BLaER1 treated with 17β-estradiol and CSF1 and Interleukin-3, amounts not matched to agents 10 nM and 100 nM (cell line): Measurements from ENCODE around the gene MMEL1.

ENCODE experiments used
- H3K27ac ChIP-seq, 11 experiments: shearing (Covaris generic); formaldehyde crosslinking; 2 replicates each; pipeline ENCODE4 v1.8.1; 2022
- H3K27me3 ChIP-seq, 11 experiments: shearing (Covaris generic); formaldehyde crosslinking; 2 replicates each; pipeline ENCODE4 v1.8.1; 2022
- H3K36me3 ChIP-seq, 11 experiments: shearing (Covaris generic); formaldehyde crosslinking; 2 replicates each; pipeline ENCODE4 v1.8.1; 2022
- H3K4me1 ChIP-seq, 10 experiments: shearing (Covaris generic); formaldehyde crosslinking; 2 replicates each; pipeline ENCODE4 v1.8.1; 2022
- H3K4me2 ChIP-seq, 11 experiments: shearing (Covaris generic); formaldehyde crosslinking; 2 replicates each; pipeline ENCODE4 v1.8.1; 2022
- H3K4me3 ChIP-seq, 10 experiments: shearing (Covaris generic); formaldehyde crosslinking; 2 replicates each; pipeline ENCODE4 v1.8.1; 2022
- H3K9ac ChIP-seq, 11 experiments: shearing (Covaris generic); formaldehyde crosslinking; 2 replicates each; pipeline ENCODE4 v1.8.1; 2022
- H3K9me3 ChIP-seq, 11 experiments: shearing (Covaris generic); formaldehyde crosslinking; replicated peaks in 1 of 11; 2 replicates each; pipeline ENCODE4 v1.8.1; 2022
- H4K20me1 ChIP-seq, 11 experiments: shearing (Covaris generic); formaldehyde crosslinking; 2 replicates each; pipeline ENCODE4 v1.8.1; 2022
- Cebpa-rat ChIP-seq, 11 experiments: shearing (Covaris generic); IDR thresholded peaks; 2 replicates each; pipeline ENCODE4 v1.8.1; 2022

Gene MMEL1

GRCh38 chr1:2597441-2598328 is 35.1 kb downstream of the MMEL1 start:
- peak overlapping the region; percentile 57 to 89 (median 78) for H3K4me2 ChIP-seq
- H3K9me3 ChIP-seq, result peaks cover 0 to 17% (median 9%) of the 10 kb centered on the region in 11 experiments; a peak in 16 of 22 replicates
- peaks cover 34 to 61% (median 45%) of the 10 kb centered on the region in 10 experiments for H3K4me1 ChIP-seq
- H3K4me3 ChIP-seq, result 0 out of 20 replicates have a peak overlapping the region, but pooled peaks of 1 of the 10 experiments have one; percentile 12
- no peaks in the 10 kb centered on the region for H3K36me3 ChIP-seq
- peak overlapping the region in 3 of 11 experiments; percentile 18 to 30 (median 19); a peak in 2 of 22 replicates for H3K9ac ChIP-seq
- H3K27ac ChIP-seq, result no peak overlapping the region
- H3K27me3 ChIP-seq, result peaks cover 27 to 71% (median 44%) of the 10 kb centered on the region in 11 experiments; a peak in 21 of 22 replicates
- TF ChIP-seq Cebpa-rat (IDR thresholded peaks at IDR 0.05), result no peak
- H4K20me1 ChIP-seq, result peaks cover 0 to 23% (median 14%) of the 10 kb centered on the region in 11 experiments; a peak in 13 of 22 replicates

- H3K27ac ChIP-seq, result no peak overlapping the region
- H3K9ac ChIP-seq, result peak overlapping the region in 1 of 11 experiments; percentile 18; a peak in 1 of 22 replicates
- H3K4me1 ChIP-seq, result peaks cover 36 to 57% (median 50%) of the 10 kb centered on the region in 10 experiments
- peak overlapping the region; percentile 57 to 89 (median 78) for H3K4me2 ChIP-seq
- peaks cover 0 to 23% (median 14%) of the 10 kb centered on the region in 11 experiments; a peak in 12 of 22 replicates for H4K20me1 ChIP-seq
- no peaks in the 10 kb centered on the region for H3K36me3 ChIP-seq
- H3K9me3 ChIP-seq, result peaks cover 0 to 17% (median 9%) of the 10 kb centered on the region in 11 experiments; a peak in 16 of 22 replicates
- peaks cover 21 to 62% (median 37%) of the 10 kb centered on the region in 11 experiments; a peak in 21 of 22 replicates for H3K27me3 ChIP-seq
- no peak overlapping the region for H3K4me3 ChIP-seq
- no peak for TF ChIP-seq Cebpa-rat (IDR thresholded peaks at IDR 0.05)
Observed at GRCh38 chr1:2596530-2597333, 36.1 kb downstream of the MMEL1 start.

DNA sequence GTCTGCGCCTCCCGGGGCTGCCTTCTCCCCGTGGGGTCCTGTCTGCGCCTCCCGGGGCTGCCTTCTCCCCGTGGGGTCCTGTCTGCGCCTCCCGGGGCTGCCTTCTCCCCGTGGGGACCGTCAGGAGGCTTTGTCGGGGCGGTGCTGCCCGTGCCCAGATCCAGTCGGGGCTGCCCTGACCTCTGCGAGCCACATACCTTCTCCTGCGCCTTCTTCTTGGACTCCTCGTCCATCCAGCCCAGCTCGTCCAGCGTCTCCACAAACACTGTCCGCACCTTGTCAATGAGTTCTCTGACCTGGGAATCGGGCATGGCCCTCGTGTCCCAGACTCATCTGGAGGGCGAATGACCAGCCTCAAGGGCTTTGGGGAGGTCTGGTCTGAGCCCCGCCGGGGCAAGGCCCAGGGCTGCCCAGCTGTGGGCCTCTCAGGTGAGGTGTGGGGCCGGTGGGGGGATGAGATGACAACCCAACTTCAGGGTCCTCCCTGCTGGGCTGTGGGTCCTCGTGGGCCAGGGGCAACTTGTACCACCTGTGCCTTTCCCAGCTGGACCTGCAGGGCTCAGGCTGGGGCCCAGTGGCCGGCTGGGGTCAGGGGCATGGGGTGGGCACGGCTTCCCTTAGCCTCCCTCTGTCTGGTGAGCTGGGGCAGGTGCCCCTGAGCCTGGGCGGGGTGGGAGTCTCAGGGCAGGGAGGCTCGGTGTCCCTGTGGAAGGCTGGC is 36.8 kb downstream of the MMEL1 start:
- peaks cover 21 to 55% (median 33%) of the 10 kb centered on the region in 11 experiments; a peak in 21 of 22 replicates for H3K27me3 ChIP-seq
- H4K20me1 ChIP-seq, result peaks cover 0 to 23% (median 14%) of the 10 kb centered on the region in 11 experiments; a peak in 13 of 22 replicates
- H3K4me2 ChIP-seq, result peak overlapping the region; percentile 57 to 89 (median 78); a peak in 19 of 22 replicates
- no peak overlapping the region for H3K9ac ChIP-seq
- no peak overlapping the region for H3K4me3 ChIP-seq
- no peak overlapping the region for H3K27ac ChIP-seq
- H3K9me3 ChIP-seq, result peaks cover 0 to 17% (median 9%) of the 10 kb centered on the region in 11 experiments; a peak in 16 of 22 replicates
- TF ChIP-seq Cebpa-rat (IDR thresholded peaks at IDR 0.05), result no peak
- H3K36me3 ChIP-seq, result 0 out of 22 replicates have a peak, but pooled peaks cover 0 to under 1% (median 0%) of the 10 kb centered on the region in 11 experiments
- H3K4me1 ChIP-seq, result peaks cover 36 to 57% (median 51%) of the 10 kb centered on the region in 10 experiments

DNA sequence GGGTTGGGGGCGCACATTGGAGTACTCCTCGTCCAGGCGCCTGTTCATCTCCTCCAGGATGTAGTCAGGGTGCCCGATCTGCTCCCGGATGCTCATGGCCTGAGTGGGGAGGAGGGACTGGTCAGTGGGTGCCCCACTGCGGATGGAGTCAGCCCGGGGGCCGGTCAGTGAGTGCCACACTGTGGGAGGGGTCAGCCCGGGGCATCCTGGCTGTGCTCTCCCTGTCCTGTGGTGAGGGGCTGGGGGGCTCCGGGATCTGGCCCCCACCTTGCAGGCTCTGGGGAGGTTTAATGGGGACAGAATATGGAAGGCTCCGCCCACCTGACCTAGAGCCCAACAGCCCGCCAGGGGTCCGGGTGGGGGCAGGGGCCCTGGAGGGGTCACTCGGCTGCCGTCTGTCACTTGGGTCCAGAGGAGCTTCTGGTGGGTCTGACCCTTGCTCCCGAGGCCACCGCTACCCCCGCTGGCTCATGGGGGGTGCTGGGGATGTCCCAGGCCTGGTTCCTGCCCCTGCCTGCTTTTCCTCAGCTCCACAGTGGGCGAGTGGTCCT is 37.5 kb downstream of the MMEL1 start:
- TF ChIP-seq Cebpa-rat (IDR thresholded peaks at IDR 0.05), result no peak
- H3K27me3 ChIP-seq, result peaks cover 21 to 52% (median 32%) of the 10 kb centered on the region in 11 experiments; a peak in 21 of 22 replicates

GRCh38 chr1:2594641-2595131 is 38.1 kb downstream of the MMEL1 start:
- Histone ChIP-seq H3K4me2 (peak overlapping the region in 8 of 11 experiments; percentile 59 to 84 (median 71); a peak in 11 of 22 replicates), H3K9me3 (peaks cover 0 to 17% (median 9%) of the 10 kb centered on the region in 11 experiments; a peak in 16 of 22 replicates), H3K9ac (0 out of 22 replicates have a peak overlapping the region, but pooled peaks of 1 of the 11 experiments have one; percentile 9), H3K4me3 (no peak overlapping the region), H3K36me3 (peaks cover 0 to 13% (median 0%) of the 10 kb centered on the region in 11 experiments; a peak in 7 of 22 replicates), H3K27me3 (peaks cover 21 to 46% (median 32%) of the 10 kb centered on the region in 11 experiments; a peak in 21 of 22 replicates), H4K20me1 (peaks cover 0 to 32% (median 16%) of the 10 kb centered on the region in 11 experiments; a peak in 17 of 22 replicates), H3K4me1 (peaks cover 41 to 57% (median 51%) of the 10 kb centered on the region in 10 experiments), H3K27ac (no peak overlapping the region)
- no peak for TF ChIP-seq Cebpa-rat (IDR thresholded peaks at IDR 0.05)

More for the DNA sequence above, 37.5 kb downstream of the MMEL1 start:
- Histone ChIP-seq H3K9me3 (peaks cover 0 to 17% (median 9%) of the 10 kb centered on the region in 11 experiments; a peak in 16 of 22 replicates), H3K4me2 (peak overlapping the region in 2 of 11 experiments; percentile 84 to 89; a peak in 2 of 22 replicates), H3K4me3 (no peak overlapping the region), H3K36me3 (peaks cover 0 to 7% (median 0%) of the 10 kb centered on the region in 11 experiments; a peak in 3 of 22 replicates), H4K20me1 (peaks cover 0 to 27% (median 14%) of the 10 kb centered on the region in 11 experiments; a peak in 14 of 22 replicates), H3K4me1 (peaks cover 36 to 57% (median 51%) of the 10 kb centered on the region in 10 experiments), H3K27ac (no peak overlapping the region), H3K9ac (no peak overlapping the region)

- peaks cover 0 to 19% (median 0%) of the 10 kb centered on the region in 11 experiments; a peak in 8 of 22 replicates for H3K36me3 ChIP-seq
- no peak overlapping the region for H3K27ac ChIP-seq
- no peak overlapping the region for H3K4me3 ChIP-seq
- peaks cover 0 to 12% (median 9%) of the 10 kb centered on the region in 11 experiments; a peak in 16 of 22 replicates for H3K9me3 ChIP-seq
- no peak for TF ChIP-seq Cebpa-rat (IDR thresholded peaks at IDR 0.05)
- H4K20me1 ChIP-seq, result peaks cover 0 to 37% (median 18%) of the 10 kb centered on the region in 11 experiments; a peak in 19 of 22 replicates
- H3K9ac ChIP-seq, result peak overlapping the region in 2 of 11 experiments; percentile 9 to 30; a peak in 4 of 22 replicates
- peaks cover 21 to 42% (median 30%) of the 10 kb centered on the region in 11 experiments; a peak in 21 of 22 replicates for H3K27me3 ChIP-seq
- peak overlapping the region; percentile 59 to 84 (median 71) for H3K4me2 ChIP-seq
- H3K4me1 ChIP-seq, result peaks cover 43 to 62% (median 55%) of the 10 kb centered on the region in 10 experiments
Observed at GRCh38 chr1:2594001-2594640, 38.7 kb downstream of the MMEL1 start.
